ENCODE measurements around the gene ANKRD7.

DNA sequence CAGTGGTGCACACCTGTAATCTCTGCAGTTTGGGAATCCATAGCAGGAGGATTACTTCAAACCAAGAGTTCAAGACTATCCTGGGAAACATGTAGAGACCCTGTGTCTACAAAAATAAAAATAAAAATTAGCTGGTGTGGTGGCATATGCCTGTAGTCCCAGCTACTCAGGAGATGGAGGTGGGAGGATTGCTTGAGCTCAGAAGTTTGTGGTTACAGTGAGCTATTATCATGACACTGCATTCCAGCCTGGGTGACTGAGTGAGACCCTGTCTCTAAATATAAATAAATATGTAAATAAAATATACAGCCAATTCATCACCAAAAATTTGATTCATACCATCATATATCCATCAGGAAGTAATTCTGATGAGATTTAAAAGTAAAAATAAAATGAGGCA is 60.9 kb downstream of the ANKRD7 start:
- TF ChIP-seq, protein P1, sequence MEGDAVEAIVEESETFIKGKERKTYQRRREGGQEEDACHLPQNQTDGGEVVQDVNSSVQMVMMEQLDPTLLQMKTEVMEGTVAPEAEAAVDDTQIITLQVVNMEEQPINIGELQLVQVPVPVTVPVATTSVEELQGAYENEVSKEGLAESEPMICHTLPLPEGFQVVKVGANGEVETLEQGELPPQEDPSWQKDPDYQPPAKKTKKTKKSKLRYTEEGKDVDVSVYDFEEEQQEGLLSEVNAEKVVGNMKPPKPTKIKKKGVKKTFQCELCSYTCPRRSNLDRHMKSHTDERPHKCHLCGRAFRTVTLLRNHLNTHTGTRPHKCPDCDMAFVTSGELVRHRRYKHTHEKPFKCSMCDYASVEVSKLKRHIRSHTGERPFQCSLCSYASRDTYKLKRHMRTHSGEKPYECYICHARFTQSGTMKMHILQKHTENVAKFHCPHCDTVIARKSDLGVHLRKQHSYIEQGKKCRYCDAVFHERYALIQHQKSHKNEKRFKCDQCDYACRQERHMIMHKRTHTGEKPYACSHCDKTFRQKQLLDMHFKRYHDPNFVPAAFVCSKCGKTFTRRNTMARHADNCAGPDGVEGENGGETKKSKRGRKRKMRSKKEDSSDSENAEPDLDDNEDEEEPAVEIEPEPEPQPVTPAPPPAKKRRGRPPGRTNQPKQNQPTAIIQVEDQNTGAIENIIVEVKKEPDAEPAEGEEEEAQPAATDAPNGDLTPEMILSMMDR (conservative IDR thresholded peaks at IDR 0.05), result no peak
- TF ChIP-seq EZH2 (IDR thresholded peaks at IDR 0.05; ENCODE audit: low read depth), result no peak

All from PC-9 (cell line).